ENCODE results near the gene STXBP3. TPM values are rescaled to one million over a fixed set of nuclear protein-coding genes. Genes with fewer than 3 reads are reported as not detected.

The STXBP3 gene
- total RNA-seq, 1 experiment from 2014 or later, result 30.3 TPM

DNA sequence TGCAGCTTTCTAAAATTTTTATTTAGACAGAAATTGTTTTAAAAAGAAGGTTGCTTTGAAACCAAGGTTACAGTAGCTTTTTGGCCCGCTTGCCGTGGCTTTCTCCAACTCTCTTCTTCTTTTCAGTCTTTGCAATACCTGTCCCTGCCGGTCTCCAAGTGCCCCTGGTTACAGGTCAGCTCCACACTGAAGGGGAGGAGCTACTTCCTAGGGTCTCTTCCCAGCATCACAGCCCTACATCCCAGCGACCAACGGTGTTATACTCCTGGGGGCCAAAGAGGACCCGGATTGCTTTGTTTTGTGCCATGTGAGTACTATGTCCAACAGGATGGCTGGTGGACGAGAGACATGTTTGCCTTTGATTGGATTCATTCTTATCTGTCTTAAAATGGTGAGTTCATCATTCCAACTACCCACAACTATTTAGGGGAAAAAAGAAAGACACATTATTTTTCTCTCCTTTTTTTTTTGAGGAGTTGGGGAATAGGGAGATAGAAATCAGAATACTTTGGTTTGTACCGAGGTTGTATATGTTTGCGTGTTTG is 33.8 kb upstream of the STXBP3 start, which contains the start of gene FNDC7:
Gene FNDC7 (plus strand): TSS at position 303 of the 545 bp plus-strand sequence. CDS start 26 bp downstream, at position 329.
- DNase-seq, result no peak
- no peak within 1 kb of the TSS for H3K4me3 Mint-ChIP-seq (ENCODE audit: low read depth, unreplicated experiment)
- CTCF ChIA-PET, result no interaction called here
- no peak within 1 kb of the TSS for H3K27ac Mint-ChIP-seq (ENCODE audit: unreplicated experiment)
- TF ChIP-seq, protein P1, sequence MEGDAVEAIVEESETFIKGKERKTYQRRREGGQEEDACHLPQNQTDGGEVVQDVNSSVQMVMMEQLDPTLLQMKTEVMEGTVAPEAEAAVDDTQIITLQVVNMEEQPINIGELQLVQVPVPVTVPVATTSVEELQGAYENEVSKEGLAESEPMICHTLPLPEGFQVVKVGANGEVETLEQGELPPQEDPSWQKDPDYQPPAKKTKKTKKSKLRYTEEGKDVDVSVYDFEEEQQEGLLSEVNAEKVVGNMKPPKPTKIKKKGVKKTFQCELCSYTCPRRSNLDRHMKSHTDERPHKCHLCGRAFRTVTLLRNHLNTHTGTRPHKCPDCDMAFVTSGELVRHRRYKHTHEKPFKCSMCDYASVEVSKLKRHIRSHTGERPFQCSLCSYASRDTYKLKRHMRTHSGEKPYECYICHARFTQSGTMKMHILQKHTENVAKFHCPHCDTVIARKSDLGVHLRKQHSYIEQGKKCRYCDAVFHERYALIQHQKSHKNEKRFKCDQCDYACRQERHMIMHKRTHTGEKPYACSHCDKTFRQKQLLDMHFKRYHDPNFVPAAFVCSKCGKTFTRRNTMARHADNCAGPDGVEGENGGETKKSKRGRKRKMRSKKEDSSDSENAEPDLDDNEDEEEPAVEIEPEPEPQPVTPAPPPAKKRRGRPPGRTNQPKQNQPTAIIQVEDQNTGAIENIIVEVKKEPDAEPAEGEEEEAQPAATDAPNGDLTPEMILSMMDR (IDR thresholded peaks at IDR 0.05; ENCODE audit: unreplicated experiment), result no peak
- no peaks in the 10 kb centered on the region for H3K36me3 Mint-ChIP-seq (ENCODE audit: insufficient read depth, unreplicated experiment)
- no peaks in the 10 kb centered on the region for H3K27me3 Mint-ChIP-seq (ENCODE audit: unreplicated experiment)
- H3K4me1 Mint-ChIP-seq (ENCODE audit: low read depth, unreplicated experiment), result no peaks in the 10 kb centered on the region
- BruUV-seq (replicated peaks), result no TSS peak
- H3K9me3 Mint-ChIP-seq (ENCODE audit: low read depth, unreplicated experiment), result no peaks in the 10 kb centered on the region
- intact Hi-C loops (cut with micrococcal nuclease; ENCODE audit: unreplicated experiment), result no loop called here

DNA sequence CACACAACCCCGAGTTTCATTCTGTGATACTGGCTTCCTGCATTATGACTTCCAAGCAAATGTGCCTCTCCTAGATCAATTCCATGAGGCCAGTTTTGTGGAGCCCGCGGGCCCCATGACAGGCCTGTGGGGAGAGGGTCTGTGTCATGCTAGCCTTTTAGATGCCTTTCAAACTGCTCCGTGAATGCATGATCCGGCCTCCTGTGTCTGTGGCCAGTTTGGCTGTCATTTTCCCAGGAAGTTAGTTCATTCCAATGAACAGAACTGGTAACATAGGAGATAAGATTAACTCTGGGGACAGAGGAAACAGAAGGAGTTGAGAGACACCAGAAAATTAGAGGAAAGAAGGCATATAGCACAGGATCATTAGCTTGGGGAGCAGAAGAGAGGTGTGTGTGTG is 30.5 kb upstream of the STXBP3 start:
- intact Hi-C loops (cut with micrococcal nuclease; ENCODE audit: unreplicated experiment), result no loop called here
- peaks cover 14% of the 10 kb centered on the region for H3K4me1 Mint-ChIP-seq (ENCODE audit: low read depth, unreplicated experiment)
- BruUV-seq (replicated peaks), result no TSS peak
- no peak for DNase-seq
- no peak overlapping the region for H3K27ac Mint-ChIP-seq (ENCODE audit: unreplicated experiment)
- no peaks in the 10 kb centered on the region for H3K9me3 Mint-ChIP-seq (ENCODE audit: low read depth, unreplicated experiment)
- H3K4me3 Mint-ChIP-seq (ENCODE audit: low read depth, unreplicated experiment), result no peak overlapping the region
- TF ChIP-seq, protein P1 (IDR thresholded peaks at IDR 0.05; ENCODE audit: unreplicated experiment), result no peak
- CTCF ChIA-PET, result no interaction called here
- no peaks in the 10 kb centered on the region for H3K36me3 Mint-ChIP-seq (ENCODE audit: insufficient read depth, unreplicated experiment)
- H3K27me3 Mint-ChIP-seq (ENCODE audit: unreplicated experiment), result no peaks in the 10 kb centered on the region

DNA sequence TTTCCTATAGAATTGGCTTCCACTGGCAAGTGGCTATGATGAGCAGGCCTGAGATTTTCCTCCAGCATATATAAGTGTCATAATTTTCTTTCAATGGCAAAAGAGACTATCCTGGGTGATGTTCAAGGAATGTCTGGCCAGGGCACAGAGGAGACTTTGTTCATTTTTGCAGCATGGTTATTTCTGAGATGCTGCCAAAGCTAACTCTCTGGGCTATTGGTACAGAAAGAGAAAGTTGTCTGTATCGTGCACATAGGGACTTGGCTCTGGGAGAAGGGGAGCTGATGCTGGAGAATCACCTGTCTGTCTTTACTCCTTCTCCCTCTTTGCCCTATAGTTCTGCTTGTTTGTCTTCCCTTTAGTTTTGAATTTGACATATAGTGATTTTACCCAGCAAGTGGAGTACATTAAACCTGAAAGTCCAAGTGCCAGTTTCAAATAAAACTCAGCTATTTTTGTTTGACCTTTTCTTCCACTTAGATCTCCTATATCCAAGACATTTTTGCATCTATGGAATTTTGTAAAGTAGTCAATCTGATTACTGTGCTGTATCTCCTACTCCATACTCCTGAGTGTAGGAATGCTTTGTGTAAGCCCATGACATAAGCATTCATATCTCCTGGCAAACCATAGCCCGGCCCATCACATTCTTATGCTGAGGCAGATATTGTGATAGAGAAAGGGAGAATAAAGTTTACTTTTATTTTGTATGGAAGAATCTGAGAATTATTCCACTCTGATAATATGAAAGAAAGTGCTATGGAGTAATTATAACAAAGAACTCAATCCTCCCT is 29.8 kb upstream of the STXBP3 start:
- intact Hi-C loops (cut with micrococcal nuclease; ENCODE audit: unreplicated experiment), result no loop called here
- no peak overlapping the region for H3K27ac Mint-ChIP-seq (ENCODE audit: unreplicated experiment)
- no peaks in the 10 kb centered on the region for H3K9me3 Mint-ChIP-seq (ENCODE audit: low read depth, unreplicated experiment)
- peaks cover 14% of the 10 kb centered on the region for H3K4me1 Mint-ChIP-seq (ENCODE audit: low read depth, unreplicated experiment)
- no peak overlapping the region for H3K4me3 Mint-ChIP-seq (ENCODE audit: low read depth, unreplicated experiment)
- TF ChIP-seq, protein P1 (IDR thresholded peaks at IDR 0.05; ENCODE audit: unreplicated experiment), result no peak
- H3K27me3 Mint-ChIP-seq (ENCODE audit: unreplicated experiment), result no peaks in the 10 kb centered on the region
- BruUV-seq (replicated peaks), result no TSS peak
- DNase-seq, result no peak
- no peaks in the 10 kb centered on the region for H3K36me3 Mint-ChIP-seq (ENCODE audit: insufficient read depth, unreplicated experiment)
- CTCF ChIA-PET, result no interaction called here

DNA sequence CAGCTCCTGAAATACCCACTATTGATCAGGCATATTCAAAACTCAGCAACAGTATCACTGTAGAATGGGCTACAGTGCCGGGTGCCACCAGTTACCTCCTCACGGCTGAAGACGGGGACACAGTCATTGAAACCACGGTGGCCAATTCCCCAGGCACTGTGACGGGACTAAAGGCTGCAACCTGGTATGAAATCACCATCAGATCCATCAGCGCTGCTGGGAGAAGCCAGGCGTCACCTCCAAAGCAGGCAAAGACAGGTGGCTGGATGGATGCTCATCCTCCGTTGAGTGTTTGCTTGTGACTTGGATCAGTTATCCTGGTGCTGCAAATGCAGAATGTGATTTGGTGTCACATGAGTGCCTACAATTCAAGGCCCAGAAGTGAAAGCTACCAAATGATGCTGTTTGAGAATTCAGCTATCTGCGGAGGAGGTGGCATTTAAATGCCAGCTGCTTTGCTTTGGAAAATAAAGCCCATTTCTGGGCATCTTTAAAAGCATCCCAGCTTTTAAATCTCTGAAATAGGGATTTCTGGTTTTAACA is 28.6 kb upstream of the STXBP3 start:
- Mint-ChIP-seq H3K36me3 (ENCODE audit: insufficient read depth, unreplicated experiment) (no peaks in the 10 kb centered on the region), H3K4me3 (ENCODE audit: low read depth, unreplicated experiment) (no peak overlapping the region), H3K4me1 (ENCODE audit: low read depth, unreplicated experiment) (peaks cover 14% of the 10 kb centered on the region), H3K27ac (ENCODE audit: unreplicated experiment) (no peak overlapping the region), H3K9me3 (ENCODE audit: low read depth, unreplicated experiment) (no peaks in the 10 kb centered on the region), H3K27me3 (ENCODE audit: unreplicated experiment) (no peaks in the 10 kb centered on the region)
- intact Hi-C loops (cut with micrococcal nuclease; ENCODE audit: unreplicated experiment), result no loop called here
- no peak for DNase-seq
- CTCF ChIA-PET, result interaction anchor here (0.6 kb wide), 1 partner anchor 250 kb away, joined by 4 read pairs; no protein-coding TSS in a partner anchor
- TF ChIP-seq, protein P1 (IDR thresholded peaks at IDR 0.05; ENCODE audit: unreplicated experiment), result no peak
- BruUV-seq (replicated peaks), result no TSS peak
